Measurements from ENCODE around the gene KANSL2.
"Not testable (repeated sequence)": the region's sequence is repeated elsewhere in the genome, so short reads cannot be mapped to it uniquely, and the experiment has no call there.

Gene KANSL2

GRCh38 chr12:48683534-48683933 is 1.5 kb upstream of the KANSL2 start:
- no peak for DNase-seq (ENCODE audit: low read depth)

DNA sequence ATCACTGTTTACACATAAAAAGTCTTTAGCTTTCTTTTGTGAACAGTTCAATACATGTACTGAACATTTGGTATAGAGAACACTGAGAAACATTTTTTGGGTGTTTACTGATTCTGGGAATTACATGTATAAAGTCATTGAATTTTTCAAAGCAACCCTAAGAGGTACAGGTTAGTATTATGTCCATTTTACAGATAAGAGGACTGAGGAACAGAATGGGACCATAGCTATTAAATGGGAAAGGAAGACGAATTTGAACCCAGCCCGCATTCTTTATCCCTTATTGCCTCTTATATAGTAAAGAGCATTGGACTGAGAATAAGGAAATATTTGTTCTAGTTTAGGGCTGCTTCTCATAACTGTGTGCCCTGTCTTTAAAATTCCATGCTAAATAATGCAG is 889 bp upstream of the KANSL2 start:
- DNase-seq (ENCODE audit: low read depth): no peak

- DNase-seq (ENCODE audit: low read depth): not testable (repeated sequence)
Observed at GRCh38 chr12:48682533-48682905, 481 bp upstream of the KANSL2 start.

GRCh38 chr12:48681399-48681709 is 684 bp downstream of the KANSL2 start:
- no peak for DNase-seq (ENCODE audit: low read depth)

GRCh38 chr12:48680861-48681260 is 1.2 kb downstream of the KANSL2 start:
- DNase-seq (ENCODE audit: low read depth): no peak

- no peak for DNase-seq (ENCODE audit: low read depth)
Observed at GRCh38 chr12:48678551-48679185, 3.4 kb downstream of the KANSL2 start.

DNA sequence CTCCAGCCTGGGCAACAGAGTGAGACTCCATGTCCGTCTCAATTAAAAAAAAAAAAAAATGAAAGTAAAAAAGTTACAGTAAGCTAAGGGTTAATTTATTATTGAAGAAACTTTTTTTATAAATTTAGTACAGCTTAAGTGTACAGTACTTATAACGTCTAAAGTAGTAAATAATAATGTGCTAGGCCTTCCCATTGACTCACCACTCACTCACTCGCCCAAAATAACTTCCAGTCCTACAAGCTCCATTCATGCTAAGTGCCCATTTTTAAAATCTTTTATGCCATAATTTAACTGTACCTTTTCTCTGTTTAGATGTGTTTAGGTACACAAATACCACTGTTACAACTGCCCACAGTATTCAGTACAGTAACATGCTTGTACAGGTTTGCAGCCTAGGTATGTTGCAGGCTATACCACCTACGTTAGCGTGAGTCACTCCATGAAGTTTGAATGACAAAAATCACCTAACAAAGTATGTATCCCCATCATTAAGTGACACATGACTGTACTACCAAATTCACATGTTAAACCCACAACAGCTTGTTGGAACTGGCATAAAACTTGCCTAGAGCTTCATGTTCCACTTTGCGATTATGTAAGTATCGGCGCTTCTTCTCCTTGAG is 10.7 kb downstream of the KANSL2 start:
- DNase-seq (ENCODE audit: low read depth): no peak

DNA sequence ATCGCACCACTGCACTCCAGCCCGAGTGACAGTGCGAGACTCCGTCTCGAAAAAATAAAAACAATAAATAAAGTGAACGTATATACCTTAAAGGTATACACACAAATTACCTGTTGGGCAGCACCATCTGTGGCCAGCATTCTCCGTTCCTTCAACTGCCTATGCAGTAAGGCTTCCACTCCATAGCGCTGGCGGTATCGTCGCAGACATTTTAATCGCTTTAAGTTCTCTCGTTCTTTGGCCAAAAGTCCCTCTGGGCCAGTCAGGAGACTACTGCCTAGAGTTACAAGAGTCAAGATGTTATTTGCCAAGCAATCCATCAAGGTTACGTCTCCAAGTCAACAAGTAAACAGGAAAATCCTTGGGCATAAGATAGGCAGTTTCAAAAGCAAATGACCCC is 13.0 kb downstream of the KANSL2 start:
- DNase-seq (ENCODE audit: low read depth): no peak

DNA sequence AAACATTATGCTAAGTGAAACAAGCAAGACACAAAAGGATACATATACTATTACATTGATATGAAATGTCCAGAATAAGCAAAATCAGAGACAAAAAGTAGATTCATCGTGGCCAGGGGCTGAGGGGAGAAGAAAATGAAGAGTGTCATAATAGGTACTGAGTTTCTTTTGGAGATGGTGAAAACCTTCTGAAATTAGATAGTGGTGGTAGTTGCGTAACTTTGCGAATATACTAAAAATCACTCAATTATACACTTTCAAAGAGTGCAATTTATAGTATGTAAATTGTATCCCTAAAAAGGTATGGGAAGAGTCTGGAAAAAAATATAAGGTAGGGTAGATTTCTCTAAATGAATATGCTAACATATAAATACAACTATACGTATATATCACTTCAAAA is 22.2 kb downstream of the KANSL2 start:
- DNase-seq (ENCODE audit: low read depth): no peak

- DNase-seq (ENCODE audit: low read depth): no peak
Observed at GRCh38 chr12:48651681-48652080, 30.4 kb downstream of the KANSL2 start.

DNA sequence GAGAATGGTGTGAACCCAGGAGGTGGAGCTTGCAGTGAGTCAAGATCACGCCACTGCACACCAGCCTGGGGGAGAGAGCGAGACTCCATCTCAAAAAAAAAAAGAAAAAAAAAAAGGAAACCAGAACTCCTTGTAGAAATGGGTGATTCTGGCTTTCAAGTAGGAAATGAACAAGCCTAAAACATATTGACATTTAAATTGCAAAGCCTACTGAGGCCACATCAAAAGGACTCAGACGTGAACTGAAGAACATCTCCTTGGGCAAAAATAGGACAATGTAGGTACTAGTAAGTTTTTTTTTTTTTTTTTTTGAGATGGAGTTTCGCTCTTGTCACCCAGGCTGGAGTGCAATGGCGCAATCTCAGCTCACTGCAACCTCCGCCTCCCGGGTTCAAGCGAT is 36.7 kb downstream of the KANSL2 start:
- not testable (repeated sequence) for DNase-seq (ENCODE audit: low read depth)

GRCh38 chr12:48643011-48643410 is 39.0 kb downstream of the KANSL2 start:
- no peak for DNase-seq (ENCODE audit: low read depth)

DNA sequence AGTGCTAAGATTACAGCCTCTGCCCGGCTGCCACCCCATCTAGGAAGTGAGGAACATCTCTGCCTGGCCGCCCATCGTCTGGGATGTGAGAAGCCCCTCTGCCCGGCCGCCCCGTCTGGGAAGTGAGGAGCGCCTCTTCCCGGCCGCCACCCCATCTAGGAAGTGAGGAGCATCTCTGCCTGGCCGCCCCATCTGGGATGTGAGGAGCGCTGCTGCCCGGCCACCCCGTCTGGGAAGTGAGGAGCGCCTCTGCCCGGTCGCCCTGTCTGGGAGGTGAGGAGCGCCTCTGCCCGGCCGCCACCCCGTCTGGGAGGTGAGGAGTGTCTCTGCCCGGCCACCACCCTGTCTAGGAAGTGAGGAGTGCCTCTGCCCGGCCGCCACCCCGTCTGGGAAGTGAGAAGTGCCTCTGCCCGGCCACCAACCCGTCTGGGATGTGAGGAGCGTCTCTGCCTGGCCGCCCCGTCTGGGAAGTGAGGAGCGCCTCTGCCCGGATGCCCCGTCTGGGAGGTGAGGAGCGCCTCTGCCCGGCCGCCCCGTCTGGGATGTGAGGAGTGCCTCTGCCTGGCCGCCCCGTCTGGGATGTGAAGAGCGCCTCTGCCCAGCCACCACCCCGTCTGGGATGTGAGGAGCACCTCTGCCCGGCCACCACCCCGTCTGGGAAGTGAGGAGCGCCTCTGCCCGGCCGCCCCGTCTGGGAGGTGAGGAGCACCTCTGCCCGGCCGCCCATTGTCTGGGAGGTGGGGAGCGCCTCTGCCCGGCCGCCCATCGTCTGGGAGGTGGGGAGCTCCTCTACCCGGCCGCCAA is 40.1 kb downstream of the KANSL2 start:
- DNase-seq (ENCODE audit: low read depth): not testable (repeated sequence)

- no peak for DNase-seq (ENCODE audit: low read depth)
Observed at GRCh38 chr12:48640854-48641253, 41.2 kb downstream of the KANSL2 start.

GRCh38 chr12:48640428-48640827 is 41.6 kb downstream of the KANSL2 start:
- DNase-seq (ENCODE audit: low read depth): no peak

DNA sequence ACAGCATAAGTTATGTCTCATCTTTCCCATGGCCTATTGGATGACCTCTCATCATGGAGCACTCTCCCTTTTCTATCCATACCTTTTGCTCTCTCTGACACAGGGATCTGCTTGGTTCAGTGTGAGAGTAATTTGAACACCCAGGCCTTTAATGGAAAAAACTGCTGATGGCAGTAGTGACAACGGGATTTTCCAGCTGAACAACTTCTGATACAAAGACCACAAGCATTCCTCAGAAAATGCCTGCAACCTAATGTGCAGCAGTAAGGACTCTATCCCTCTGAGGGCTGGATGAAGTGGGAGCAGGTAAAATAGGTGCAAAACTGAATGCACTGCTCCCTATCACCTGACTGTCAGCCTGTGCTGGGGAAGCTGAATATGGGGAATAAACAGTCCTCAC is 51.0 kb downstream of the KANSL2 start:
- DNase-seq (ENCODE audit: low read depth): no peak

- no peak for DNase-seq (ENCODE audit: low read depth)
Observed at GRCh38 chr12:48630346-48630745, 51.7 kb downstream of the KANSL2 start.

GRCh38 chr12:48629541-48629940 is 52.5 kb downstream of the KANSL2 start:
- no peak for DNase-seq (ENCODE audit: low read depth)

DNA sequence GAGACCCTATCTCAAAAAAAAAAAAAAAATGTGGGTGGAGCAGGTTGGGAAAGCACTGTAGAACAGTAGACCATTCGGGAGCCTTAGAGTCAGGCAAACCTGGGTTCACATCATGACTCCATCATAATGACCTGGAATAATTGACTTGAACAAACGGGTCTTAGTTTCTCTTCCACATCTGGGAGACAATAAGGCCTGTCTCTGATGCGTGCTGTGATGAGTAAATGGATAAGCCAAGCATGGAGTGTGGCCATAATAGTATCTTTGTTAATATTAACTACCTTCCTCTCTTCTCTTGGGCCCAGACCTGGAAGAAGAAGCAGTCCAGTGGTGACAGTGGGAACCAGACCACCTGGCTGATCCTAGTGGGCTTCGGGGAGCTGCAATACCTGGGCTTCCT is 54.5 kb downstream of the KANSL2 start:
- DNase-seq (ENCODE audit: low read depth): no peak

DNA sequence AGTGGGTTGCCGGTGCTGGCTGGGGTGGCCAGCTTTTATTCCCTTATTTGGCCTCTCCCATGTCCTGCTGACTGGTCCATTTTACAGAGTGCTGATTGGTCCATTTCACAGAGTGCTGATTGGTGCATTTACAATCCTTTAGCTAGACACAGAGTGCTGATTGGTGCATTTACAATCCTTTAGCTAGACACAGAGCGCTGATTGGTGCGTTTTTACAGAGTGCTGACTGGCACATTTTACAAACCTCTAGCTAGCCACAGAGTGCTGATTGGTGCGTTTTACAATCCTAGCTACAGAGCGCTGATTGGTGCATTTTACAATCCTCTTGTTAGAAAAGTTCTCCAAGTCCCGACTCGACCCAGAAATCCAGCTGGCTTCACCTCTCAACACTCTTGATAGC is 59.0 kb downstream of the KANSL2 start:
- DNase-seq (ENCODE audit: low read depth): not testable (repeated sequence)

GRCh38 chr12:48618541-48618940 is 63.5 kb downstream of the KANSL2 start:
- peak; percentile 55 for DNase-seq (ENCODE audit: low read depth)

DNA sequence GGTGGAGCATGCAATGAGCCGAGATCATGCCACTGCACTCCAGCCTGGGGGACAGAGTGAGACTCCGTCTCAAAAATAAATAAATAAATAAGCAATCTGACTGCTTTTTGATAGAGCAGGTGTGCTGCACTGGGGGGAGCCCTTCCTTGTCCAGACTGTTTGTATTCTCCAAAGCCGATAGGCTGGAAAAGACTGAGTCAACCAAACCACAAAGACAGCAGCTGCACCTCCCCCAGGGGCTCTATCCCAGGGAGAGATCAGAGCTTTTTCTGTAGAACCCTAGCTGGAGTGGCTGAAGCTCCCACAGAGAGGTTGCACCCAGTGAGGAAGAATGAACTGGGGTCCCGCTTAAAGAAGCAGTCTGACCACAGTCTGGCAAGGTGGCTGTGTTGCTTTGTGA is 66.4 kb downstream of the KANSL2 start:
- DNase-seq (ENCODE audit: low read depth): no peak

GRCh38 chr12:48613321-48613720 is 68.7 kb downstream of the KANSL2 start:
- no peak for DNase-seq (ENCODE audit: low read depth)
